CD4-positive, alpha-beta T cell treated with Interleukin-2 at 100 ng/mL for 4 hours (primary cell): ENCODE data around the gene MMP3.
"Not testable (repeated sequence)": the region's sequence is repeated elsewhere in the genome, so short reads cannot be mapped to it uniquely, and the experiment has no call there.

Experiments
- DNase-seq: peaks from one replicate; pipeline ENCODE4 v3.0.0-alpha.2; 2020; ENCODE audit warnings: low spot score

Gene MMP3

DNA sequence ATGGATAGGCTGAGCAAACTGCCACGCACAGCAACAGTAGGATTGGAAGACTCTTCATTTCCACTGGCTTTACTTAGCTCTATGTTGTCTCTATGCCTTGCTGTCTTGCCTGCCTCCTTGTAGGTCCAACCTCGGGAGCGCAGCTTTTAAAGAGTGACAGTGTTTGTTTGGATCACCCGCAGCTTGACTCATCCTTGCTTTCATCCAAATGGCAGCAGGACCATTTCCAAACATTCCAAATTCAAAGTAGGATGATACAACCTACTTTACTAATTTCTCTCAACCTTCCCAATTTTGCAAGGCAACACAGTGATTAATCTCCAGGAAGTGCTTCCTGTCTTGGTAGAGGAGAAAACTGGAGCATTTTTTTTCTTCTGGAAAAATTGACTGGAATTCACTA, at the start of gene MMP3:
Gene MMP3 (minus strand): TSS at position 121 of the 400 bp plus-strand sequence. CDS start 63 bp downstream, at position 58.
- DNase-seq: no peak

DNA sequence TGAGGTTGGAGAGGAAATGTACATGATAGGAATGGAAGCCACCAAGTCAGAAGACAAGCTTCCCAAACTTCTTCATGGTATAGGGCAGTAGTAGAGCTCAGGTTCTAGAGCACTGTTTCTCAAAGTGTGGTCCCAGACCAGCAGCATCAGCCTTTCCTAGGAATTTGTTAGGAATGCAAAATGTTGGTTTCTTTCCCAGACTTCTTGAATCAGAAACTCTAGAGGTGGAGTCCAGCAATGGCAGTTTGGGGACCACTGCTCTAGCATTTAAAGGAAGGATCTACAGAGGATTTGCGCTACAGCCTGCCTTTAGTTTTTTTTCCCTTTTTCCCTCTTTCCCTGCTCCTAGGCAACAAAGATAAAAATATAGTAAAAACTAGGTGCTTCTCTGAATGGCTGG, 48.3 kb upstream of the MMP3 start:
- DNase-seq: no peak

DNA sequence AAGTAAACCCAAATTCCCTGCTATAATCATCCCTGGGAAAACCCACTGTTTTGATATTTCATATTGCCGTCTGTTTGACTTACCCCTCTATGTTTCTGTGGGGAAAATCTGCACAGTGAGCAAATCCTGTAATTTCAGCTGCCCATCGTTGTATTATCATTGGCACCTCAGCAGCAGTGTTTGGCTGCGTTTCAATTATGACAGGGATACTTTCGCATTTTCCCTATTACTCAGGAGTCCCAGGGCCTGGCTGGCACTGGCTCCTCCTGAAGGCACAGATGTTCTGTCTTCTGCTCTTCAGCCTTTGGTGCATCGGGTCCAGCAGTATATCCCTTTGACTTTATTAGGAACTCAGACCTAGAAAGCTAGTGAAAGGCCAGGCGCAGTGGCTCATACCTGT, 43.6 kb upstream of the MMP3 start:
- DNase-seq: no peak

GRCh38 chr11:102883141-102883540, 39.7 kb upstream of the MMP3 start:
- no peak for DNase-seq

GRCh38 chr11:102882389-102883024, 39.1 kb upstream of the MMP3 start:
- no peak for DNase-seq

DNA sequence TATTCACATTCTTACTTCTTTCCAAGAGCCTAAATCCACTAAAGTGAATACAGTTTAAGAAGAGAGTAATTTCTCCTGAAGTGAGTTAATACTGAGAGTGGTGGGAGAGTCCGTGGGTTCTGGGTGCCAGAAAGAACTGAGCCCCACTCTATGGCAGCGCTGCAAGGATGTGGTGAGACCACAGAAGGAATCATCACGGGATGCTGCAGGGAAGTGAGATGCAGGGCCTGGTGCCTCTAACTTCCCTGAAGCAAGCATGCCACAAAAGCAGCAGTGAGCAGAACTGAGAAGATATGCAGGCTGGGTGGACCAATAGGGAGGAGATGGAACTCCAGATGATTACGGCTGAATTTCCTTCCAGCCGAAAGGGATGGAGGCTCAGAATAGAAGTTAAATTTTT, 36.4 kb upstream of the MMP3 start:
- DNase-seq: no peak

DNA sequence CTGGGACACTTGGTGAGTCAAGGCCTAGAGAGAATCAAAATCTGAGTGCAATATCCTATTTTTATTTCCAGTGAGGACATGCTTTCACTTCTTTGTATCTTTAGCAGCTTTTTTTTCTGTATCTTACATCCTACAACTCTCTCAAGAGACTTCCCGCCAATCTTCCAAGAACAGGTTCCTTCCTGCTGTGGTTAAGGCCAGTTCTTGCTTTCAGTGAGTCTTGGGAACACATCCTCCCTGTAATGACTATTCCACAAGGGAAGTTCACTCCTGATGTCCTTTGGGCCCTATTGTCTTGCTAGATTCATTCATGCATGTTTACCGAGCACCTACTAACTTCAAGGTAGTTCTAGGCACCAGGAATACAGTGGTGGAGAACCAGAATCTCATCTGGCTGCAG, 35.2 kb upstream of the MMP3 start:
- no peak for DNase-seq

GRCh38 chr11:102874852-102875251, 31.4 kb upstream of the MMP3 start, which contains the start of gene MMP12:
Gene MMP12 (minus strand): TSS chr11:102874982. CDS start chr11:102874937, 45 bp downstream.
- DNase-seq: no peak

DNA sequence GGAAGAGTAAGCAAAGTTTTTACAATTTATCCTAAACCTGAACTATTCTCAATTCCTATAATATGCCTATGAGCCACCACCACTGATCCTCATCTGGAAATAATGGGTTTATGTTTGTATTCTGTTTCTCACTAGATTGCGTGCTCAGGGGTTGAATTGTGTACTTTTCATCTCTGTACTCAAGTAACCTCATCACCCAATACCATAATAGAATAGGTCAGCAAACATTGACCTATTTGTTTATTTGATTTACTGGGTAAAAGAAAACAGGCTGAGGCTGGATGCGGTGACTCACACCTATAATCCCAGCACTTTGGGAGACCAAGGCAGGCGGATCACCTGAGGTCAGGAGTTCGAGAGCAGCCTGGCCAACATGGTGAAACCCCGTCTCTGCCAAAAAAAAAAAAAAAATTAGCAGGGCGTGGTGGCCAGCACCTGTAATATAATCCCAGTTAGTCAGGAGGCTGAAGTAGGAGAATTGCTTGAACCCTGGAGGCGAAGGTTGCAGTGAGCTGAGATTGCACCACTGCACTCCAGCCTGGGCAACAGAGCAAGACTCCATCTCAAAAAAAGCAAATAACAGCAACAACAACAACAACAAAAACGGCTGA, 26.1 kb upstream of the MMP3 start:
- not testable (repeated sequence) for DNase-seq

- no peak for DNase-seq
Observed at GRCh38 chr11:102868339-102868738, 24.9 kb upstream of the MMP3 start.

DNA sequence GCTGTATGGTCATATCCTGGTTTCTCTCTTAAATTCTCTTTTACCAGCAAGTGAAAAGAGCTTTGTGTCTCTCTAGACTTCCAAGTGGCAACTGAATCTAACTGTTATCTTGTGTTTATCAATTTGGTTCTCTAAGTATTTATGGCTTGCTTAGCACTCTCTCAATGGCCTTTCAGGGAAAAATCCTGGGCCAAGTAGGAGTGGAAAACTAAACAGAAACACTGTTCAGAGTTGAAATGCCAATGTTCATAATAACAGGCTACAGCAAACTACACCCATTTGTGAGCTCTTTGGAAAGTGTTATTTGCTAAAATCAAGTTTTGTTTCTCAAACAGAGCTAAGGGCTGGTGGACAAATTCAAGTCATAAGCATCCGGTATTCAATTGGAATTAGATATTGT, 21.3 kb upstream of the MMP3 start:
- no peak for DNase-seq

DNA sequence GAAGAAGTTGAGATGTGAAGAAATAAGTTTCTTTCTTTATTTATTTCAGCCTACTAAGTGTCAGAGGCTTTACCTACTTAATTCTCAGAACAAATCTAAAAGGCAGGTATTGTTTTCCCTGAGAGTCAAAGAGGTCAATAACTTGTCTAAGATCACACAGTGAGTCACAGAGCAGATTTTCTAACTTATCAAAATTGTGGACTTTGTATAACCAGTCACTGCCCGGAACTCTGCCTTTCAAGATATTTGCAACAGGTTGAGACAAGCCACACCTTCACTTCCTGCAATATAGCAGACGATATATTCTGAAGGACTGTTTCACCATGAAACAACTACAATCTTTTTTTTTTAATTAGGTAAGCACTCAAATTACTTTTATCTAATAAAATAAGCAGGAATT, 10.5 kb upstream of the MMP3 start:
- DNase-seq: no peak

DNA sequence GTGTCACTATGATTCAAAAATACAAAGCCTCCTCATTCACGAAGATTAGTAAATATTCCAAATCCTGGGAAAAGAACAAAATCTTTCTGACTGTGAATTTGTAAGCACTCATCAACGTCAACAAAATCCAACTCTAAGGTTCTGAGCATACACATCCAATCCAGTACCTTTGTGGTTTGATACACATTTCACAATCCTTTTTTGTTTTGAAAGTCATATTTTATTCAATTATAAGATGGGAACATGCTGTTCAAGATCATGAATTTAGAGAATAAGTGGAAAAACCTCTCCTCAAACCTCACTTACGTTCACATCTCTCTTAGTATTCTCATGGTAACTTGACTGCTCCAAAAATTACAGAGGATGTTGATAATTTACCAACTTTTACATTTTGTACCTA, 9.6 kb upstream of the MMP3 start:
- no peak for DNase-seq

GRCh38 chr11:102850973-102851745, 7.8 kb upstream of the MMP3 start:
- DNase-seq: no peak

GRCh38 chr11:102849311-102849710, 5.9 kb upstream of the MMP3 start:
- DNase-seq: no peak

DNA sequence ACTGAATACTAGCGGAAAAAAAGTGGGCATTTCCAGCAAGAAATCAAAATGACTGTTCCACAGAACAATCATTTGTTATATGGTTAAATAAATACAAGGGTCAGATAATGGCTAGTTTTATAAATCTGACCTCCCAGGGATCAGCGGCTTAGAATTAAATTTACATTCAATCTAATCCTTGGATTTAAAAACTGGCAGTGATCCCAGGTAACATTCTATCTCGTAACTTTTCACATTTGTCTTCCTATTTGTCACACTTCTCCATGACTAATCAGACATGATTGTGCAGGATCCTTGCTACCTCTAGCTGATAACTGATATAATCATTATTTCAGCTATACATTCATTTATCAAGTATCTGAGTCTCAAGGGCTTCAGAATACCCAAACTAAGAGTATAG, 2.9 kb upstream of the MMP3 start:
- DNase-seq: no peak

DNA sequence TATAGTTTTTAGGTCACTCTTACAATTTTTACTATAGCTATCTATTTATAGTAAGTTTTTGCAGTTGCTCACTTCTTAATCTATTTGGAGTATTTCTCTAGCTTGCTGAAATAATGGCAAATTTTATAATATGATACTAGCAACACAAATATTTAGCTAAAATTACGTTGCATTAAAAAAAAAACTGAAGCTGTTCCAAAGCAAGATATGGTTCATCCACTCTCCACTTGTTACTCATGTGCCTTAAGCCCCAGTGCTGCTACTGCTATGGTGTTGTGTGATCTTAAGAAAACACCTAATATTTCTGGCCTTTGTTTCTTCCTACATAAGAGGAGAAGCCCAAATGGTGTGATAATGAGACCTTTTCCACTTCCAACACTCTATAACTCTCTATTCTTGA, 479 bp downstream of the MMP3 start:
- DNase-seq: no peak

DNA sequence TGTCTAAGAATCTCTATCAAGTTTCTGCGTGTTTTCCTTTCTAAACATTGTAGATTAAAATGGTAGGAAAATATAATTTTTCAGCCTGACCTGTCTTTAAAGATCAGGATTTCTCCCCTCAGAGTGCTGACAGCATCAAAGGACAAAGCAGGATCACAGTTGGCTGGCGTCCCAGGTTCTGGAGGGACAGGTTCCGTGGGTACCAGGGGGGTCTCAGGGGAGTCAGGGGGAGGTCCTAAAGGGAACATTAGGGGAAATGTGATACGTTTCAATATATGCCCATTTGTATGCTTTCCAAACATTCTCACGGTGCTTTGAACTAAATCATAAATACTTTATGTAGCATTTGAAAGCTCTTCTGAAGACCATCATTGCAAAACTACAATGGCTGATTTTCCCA, 3.4 kb downstream of the MMP3 start:
- no peak for DNase-seq

DNA sequence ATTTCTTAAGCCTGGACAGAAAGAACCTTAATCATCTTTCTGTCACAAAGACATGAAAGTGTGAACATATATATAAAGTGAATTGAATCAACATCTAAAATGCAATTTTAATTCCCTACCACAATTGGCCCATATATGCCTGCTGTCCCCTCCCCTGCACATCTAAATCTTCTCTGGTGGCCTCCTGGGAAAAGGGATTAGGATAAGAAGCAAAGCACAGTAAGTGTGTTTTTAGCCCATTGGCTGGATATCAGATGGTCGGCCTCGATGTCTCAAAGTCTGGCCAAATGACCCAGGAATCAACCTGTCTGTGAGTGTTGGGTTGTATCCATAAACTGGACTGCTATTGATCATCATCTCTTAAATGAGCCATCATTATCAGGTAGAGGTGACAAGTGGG, 5.8 kb downstream of the MMP3 start:
- no peak for DNase-seq

GRCh38 chr11:102837156-102837555, 6.3 kb downstream of the MMP3 start:
- DNase-seq: no peak

- no peak for DNase-seq
Observed at GRCh38 chr11:102836290-102836875, 7.0 kb downstream of the MMP3 start.

DNA sequence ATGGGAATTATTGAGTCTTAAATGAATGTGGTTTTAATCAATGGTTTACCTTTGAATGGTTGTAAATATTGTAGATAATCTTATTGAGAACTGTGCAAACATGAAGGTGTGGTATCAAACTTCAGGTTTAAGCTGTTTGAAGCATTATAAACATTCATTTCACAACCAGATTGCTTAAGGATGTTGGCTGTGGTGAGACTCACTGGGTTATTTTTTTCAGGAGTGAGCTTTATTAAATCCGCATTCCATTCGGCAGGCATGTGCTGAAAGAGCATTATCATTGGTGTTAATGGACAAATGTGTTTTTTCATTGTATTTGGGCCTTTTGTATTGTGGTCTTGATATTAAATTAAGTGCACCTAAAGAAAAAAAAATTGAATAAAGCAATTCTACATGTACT, 9.7 kb downstream of the MMP3 start:
- DNase-seq: no peak

- DNase-seq: no peak
Observed at GRCh38 chr11:102832612-102833011, 10.8 kb downstream of the MMP3 start.
